GM18873 (cell line): ENCODE data around the gene KLHL29.

Experiments used
- ATAC-seq: cut with Tn5 transposase; IDR thresholded peaks from one replicate; pipeline ENCODE4 v1.9.1; 2021; ENCODE audit warnings: mild to moderate bottlenecking, moderate library complexity, moderate number of reproducible peaks; ENCODE audit not compliant: unreplicated experiment, low FRiP score

The KLHL29 gene

GRCh38 chr2:23487735-23488492, 102.9 kb downstream of the KLHL29 start:
- ATAC-seq = no peak

GRCh38 chr2:23488584-23488983, 103.6 kb downstream of the KLHL29 start:
- no peak for ATAC-seq

- ATAC-seq = no peak
Measured at GRCh38 chr2:23489471-23490322, 104.7 kb downstream of the KLHL29 start.

GRCh38 chr2:23491591-23492336, 106.8 kb downstream of the KLHL29 start:
- ATAC-seq = no peak

GRCh38 chr2:23492337-23492675, 107.3 kb downstream of the KLHL29 start:
- no peak for ATAC-seq

GRCh38 chr2:23492921-23493320, 107.9 kb downstream of the KLHL29 start:
- no peak for ATAC-seq

GRCh38 chr2:23493846-23494245, 108.9 kb downstream of the KLHL29 start:
- ATAC-seq = no peak

- no peak for ATAC-seq
Measured at GRCh38 chr2:23494286-23494685, 109.3 kb downstream of the KLHL29 start.

GRCh38 chr2:23495661-23496114, 110.7 kb downstream of the KLHL29 start:
- no peak for ATAC-seq

GRCh38 chr2:23496456-23496855, 111.5 kb downstream of the KLHL29 start:
- ATAC-seq = no peak

- ATAC-seq = no peak
Measured at GRCh38 chr2:23497063-23497462, 112.1 kb downstream of the KLHL29 start.

- no peak for ATAC-seq
Measured at GRCh38 chr2:23497536-23497935, 112.6 kb downstream of the KLHL29 start.

- no peak for ATAC-seq
Measured at GRCh38 chr2:23498943-23499342, 114.0 kb downstream of the KLHL29 start.

GRCh38 chr2:23499439-23499838, 114.5 kb downstream of the KLHL29 start:
- no peak for ATAC-seq

GRCh38 chr2:23500836-23501235, 115.9 kb downstream of the KLHL29 start:
- no peak for ATAC-seq

- no peak for ATAC-seq
Measured at GRCh38 chr2:23502096-23502495, 117.1 kb downstream of the KLHL29 start.

- ATAC-seq = no peak
Measured at GRCh38 chr2:23503097-23503496, 118.1 kb downstream of the KLHL29 start.

- ATAC-seq = no peak
Measured at GRCh38 chr2:23503682-23504081, 118.7 kb downstream of the KLHL29 start.

GRCh38 chr2:23504591-23504990, 119.6 kb downstream of the KLHL29 start:
- no peak for ATAC-seq

- ATAC-seq = no peak
Measured at GRCh38 chr2:23505218-23505983, 120.4 kb downstream of the KLHL29 start.
